H9 (cell line): ENCODE data around the gene SUGP1. TPM values are rescaled to one million over a fixed set of nuclear protein-coding genes. Genes with fewer than 3 reads are reported as not detected.

Source experiments
- DNase-seq: peaks from one replicate; pipeline ENCODE4 v3.0.0-alpha.2; 2017
- H2AFZ ChIP-seq: one replicate; pipeline ENCODE4 v1.6.1; 2013; ENCODE audit warnings: mild to moderate bottlenecking, low read length, control low read depth, moderate library complexity
- H2AK5ac ChIP-seq: 2 replicates; pipeline ENCODE4 v1.6.1; 2013; ENCODE audit warnings: low read length, control low read depth, mixed read lengths; ENCODE audit not compliant: insufficient read length
- H2BK120ac ChIP-seq: one replicate; pipeline ENCODE4 v1.6.1; 2013; ENCODE audit warnings: low read depth, mild to moderate bottlenecking, low read length, control low read depth, inconsistent platforms; ENCODE audit not compliant: poor library complexity, severe bottlenecking
- H2BK12ac ChIP-seq: 2 replicates; pipeline ENCODE4 v1.6.1; 2013; ENCODE audit warnings: low read length, control low read depth, mixed read lengths, low read depth; ENCODE audit not compliant: insufficient read length
- H2BK15ac ChIP-seq: 2 replicates; pipeline ENCODE4 v1.6.1; 2013; ENCODE audit warnings: low read depth, low read length, control low read depth
- H2BK20ac ChIP-seq: one replicate; pipeline ENCODE4 v1.6.1; 2013; ENCODE audit warnings: low read depth, mild to moderate bottlenecking, low read length, control low read depth, inconsistent platforms; ENCODE audit not compliant: poor library complexity, severe bottlenecking
- H2BK5ac ChIP-seq: 2 replicates; pipeline ENCODE4 v1.6.1; 2013; ENCODE audit warnings: low read length, control low read depth, mixed read lengths; ENCODE audit not compliant: insufficient read length
- H3K14ac ChIP-seq: 2 replicates; pipeline ENCODE4 v1.6.1; 2013; ENCODE audit warnings: low read length, control low read depth; ENCODE audit not compliant: insufficient read depth
- H3K18ac ChIP-seq: 2 replicates; pipeline ENCODE4 v1.6.1; 2013; ENCODE audit warnings: low read depth, mild to moderate bottlenecking, mixed read lengths, low read length, control low read depth; ENCODE audit not compliant: insufficient read length
- H3K23ac ChIP-seq: 2 replicates; pipeline ENCODE4 v1.6.1; 2013; ENCODE audit warnings: low read length, control low read depth, mixed read lengths, low read depth; ENCODE audit not compliant: insufficient read length
- H3K23me2 ChIP-seq: 2 replicates; pipeline ENCODE4 v1.6.1; 2013; ENCODE audit warnings: low read depth, mild to moderate bottlenecking, mixed read lengths, low read length, control low read depth; ENCODE audit not compliant: insufficient read length, poor library complexity, severe bottlenecking
- H3K27ac ChIP-seq: 2 replicates; pipeline ENCODE4 v1.5.1; 2013; ENCODE audit warnings: low read length, control low read depth, mixed read lengths, low read depth; ENCODE audit not compliant: insufficient read length
- H3K27me3 ChIP-seq: 2 replicates; pipeline ENCODE4 v1.6.1; 2013; ENCODE audit warnings: low read length, control low read depth, inconsistent platforms; ENCODE audit not compliant: insufficient read depth
- H3K4ac ChIP-seq: 2 replicates; pipeline ENCODE4 v1.6.1; 2013; ENCODE audit warnings: low read depth, mild to moderate bottlenecking, control low read depth, inconsistent platforms, low read length, moderate library complexity
- H3K4me1 ChIP-seq: 2 replicates; pipeline ENCODE4 v1.6.1; 2013; ENCODE audit warnings: low read length, control low read depth, inconsistent platforms; ENCODE audit not compliant: insufficient read depth
- H3K4me2 ChIP-seq: 2 replicates; pipeline ENCODE4 v1.6.1; 2013; ENCODE audit warnings: low read length, control low read depth, mixed read lengths; ENCODE audit not compliant: insufficient read length, insufficient read depth
- H3K56ac ChIP-seq: 2 replicates; pipeline ENCODE4 v1.6.1; 2013; ENCODE audit warnings: low read depth, mild to moderate bottlenecking, mixed read lengths, low read length, control low read depth; ENCODE audit not compliant: insufficient read length
- H3K79me1 ChIP-seq: 2 replicates; pipeline ENCODE4 v1.6.1; 2013; ENCODE audit warnings: low read depth, mild to moderate bottlenecking, moderate library complexity, low read length, control low read depth, inconsistent platforms; ENCODE audit not compliant: insufficient read depth, poor library complexity, severe bottlenecking
- H3K79me2 ChIP-seq: 2 replicates; pipeline ENCODE4 v1.6.1; 2013; ENCODE audit warnings: low read length, control low read depth, inconsistent platforms; ENCODE audit not compliant: insufficient read depth
- H3K9ac ChIP-seq: 2 replicates; pipeline ENCODE4 v1.6.1; 2013; ENCODE audit warnings: low read length, control low read depth, mixed read lengths; ENCODE audit not compliant: insufficient read length; ENCODE audit errors: extremely low read depth
- H3K9me3 ChIP-seq: one replicate; pipeline ENCODE4 v1.6.1; 2013; ENCODE audit warnings: low read depth, low read length, inconsistent platforms; ENCODE audit not compliant: control insufficient read depth
- H3T11ph ChIP-seq: one replicate; pipeline ENCODE4 v1.6.1; 2013; ENCODE audit warnings: mild to moderate bottlenecking, low read length, control low read depth, inconsistent platforms
- H4K20me1 ChIP-seq: one replicate; pipeline ENCODE4 v1.6.1; 2013; ENCODE audit not compliant: control insufficient read depth, insufficient read length, insufficient read depth
- H4K5ac ChIP-seq: 2 replicates; pipeline ENCODE4 v1.6.1; 2013; ENCODE audit warnings: low read depth, mild to moderate bottlenecking, mixed read lengths, low read length, control low read depth; ENCODE audit not compliant: insufficient read length
- H4K8ac ChIP-seq: replicated peaks from 2 replicates; pipeline ENCODE4 v1.6.1; 2013; ENCODE audit warnings: low read length, control low read depth, mixed read lengths, low read depth; ENCODE audit not compliant: insufficient read length
- H4K91ac ChIP-seq: 2 replicates; pipeline ENCODE4 v1.6.1; 2013; ENCODE audit warnings: low read depth, mild to moderate bottlenecking, moderate library complexity, mixed read lengths, low read length, control low read depth; ENCODE audit not compliant: insufficient read length
- H3K27ac Mint-ChIP-seq, 3 experiments: 2 replicates in 2 of 3; 3 replicates in 1 of 3; pipeline ENCODE4 v1.8.0; 2020 to 2021; ENCODE audit warnings: mixed read lengths in 3 of 3, mild to moderate bottlenecking in 1 of 3, moderate library complexity in 1 of 3
- H3K27me3 Mint-ChIP-seq: 2 replicates; pipeline ENCODE4 v1.8.0; 2021; ENCODE audit warnings: low read depth, mild to moderate bottlenecking, moderate library complexity, mixed read lengths
- H3K36me3 Mint-ChIP-seq, 3 experiments: 2 replicates in 2 of 3; 3 replicates in 1 of 3; pipeline ENCODE4 v1.8.0; 2020 to 2021; ENCODE audit warnings: low read depth in 3 of 3, mixed read lengths in 3 of 3; ENCODE audit not compliant: insufficient read depth in 1 of 3
- H3K4me1 Mint-ChIP-seq, 2 experiments: 2 replicates each; pipeline ENCODE4 v1.8.0; 2020; ENCODE audit warnings: mixed read lengths in 2 of 2
- H3K4me3 Mint-ChIP-seq, 2 experiments: 2 replicates in 1 of 2; 3 replicates in 1 of 2; pipeline ENCODE4 v1.8.0; 2020 to 2021; ENCODE audit warnings: mild to moderate bottlenecking in 2 of 2, mixed read lengths in 2 of 2, moderate library complexity in 1 of 2
- H3K9me3 Mint-ChIP-seq, 2 experiments: 2 replicates in 1 of 2; 3 replicates in 1 of 2; pipeline ENCODE4 v1.8.0; 2020; ENCODE audit warnings: mild to moderate bottlenecking in 2 of 2, mixed read lengths in 2 of 2, moderate library complexity in 1 of 2
- WGBS: extraction: QIAGEN DNeasy Blood & Tissue Kit; methylation state at CpG from one replicate; pipeline ENCODE4 v1.1.7; 2013; ENCODE audit warnings: missing lambda C conversion rate, low lambda C conversion rate, mixed read lengths; ENCODE audit not compliant: insufficient read length; ENCODE audit errors: extremely low coverage; 5-methylcytosine and 5-hydroxymethylcytosine counted together
- total RNA-seq: library from RNA; stranded (reverse); gene quantifications from 2 replicates; pipeline ENCODE4 v1.2.1, GENCODE V29; 2021
- TF ChIP-seq, protein P1 (sequence below): fragments of 200-600 bp; sonication (generic); conservative IDR thresholded peaks from 3 replicates; pipeline ENCODE4 v1.8.0; 2021; ENCODE audit warnings: antibody characterized with exemption, mild to moderate bottlenecking

Gene SUGP1
- total RNA-seq, 1 experiment from 2014 or later, result 103 TPM

DNA sequence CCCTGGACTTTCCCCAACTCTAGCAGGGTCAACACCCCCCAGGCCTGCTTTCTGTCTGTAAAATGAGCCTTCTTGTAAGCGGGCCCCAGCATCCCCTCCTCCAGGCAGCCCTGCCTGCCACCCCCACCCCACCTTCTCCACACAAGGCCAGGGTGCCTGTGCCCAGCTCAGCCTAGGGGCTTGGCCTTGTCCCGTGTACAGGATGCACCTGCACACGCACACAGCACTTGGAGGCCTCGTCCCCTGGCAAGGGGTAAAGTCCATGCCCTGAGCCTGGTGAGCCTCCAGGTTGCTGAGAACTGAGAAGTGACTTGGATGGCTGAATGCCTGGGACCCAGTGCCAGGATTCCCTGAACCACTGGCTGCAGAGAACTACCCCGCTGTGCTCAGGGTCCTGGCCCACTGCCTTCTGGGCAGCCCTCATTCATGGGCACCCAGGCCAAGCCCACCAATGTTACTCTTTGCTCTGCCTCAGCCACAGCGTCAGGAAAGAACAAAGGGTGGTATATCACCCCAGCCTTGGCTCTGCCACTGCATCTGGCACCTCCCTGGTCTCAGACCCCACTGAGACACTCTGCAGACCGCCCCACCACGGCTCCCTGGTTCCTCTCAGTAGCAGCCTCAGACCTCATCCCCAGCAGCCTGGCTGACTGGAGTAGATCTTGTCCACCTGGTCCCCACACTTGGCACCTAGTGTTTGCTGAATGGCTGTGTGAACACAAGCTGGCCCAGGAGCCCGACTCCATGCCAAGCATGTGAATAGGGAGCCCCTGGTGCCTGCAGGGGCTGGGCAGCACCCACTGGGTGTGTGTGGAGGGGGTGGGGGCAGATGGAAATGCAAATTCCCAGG lies 45.4 kb downstream of the SUGP1 start:
- H3K23ac ChIP-seq, result no peak overlapping the region
- no peak overlapping the region for H2BK20ac ChIP-seq
- no peaks in the 10 kb centered on the region for H3K9me3 ChIP-seq
- Mint-ChIP-seq H3K4me3 (no peak overlapping the region), H3K4me1 (peaks cover 10 to 16% of the 10 kb centered on the region in 2 experiments), H3K9me3 (no peaks in the 10 kb centered on the region), H3K36me3 (peaks cover 4 to 29% (median 20%) of the 10 kb centered on the region in 3 experiments; a peak in 6 of 7 replicates), H3K27me3 (peaks cover 23% of the 10 kb centered on the region), H3K27ac (no peak overlapping the region; a peak in 2 of 7 replicates)
- no peak overlapping the region for H2BK120ac ChIP-seq
- no peak overlapping the region for H4K91ac ChIP-seq
- H2BK15ac ChIP-seq, result no peak overlapping the region
- H3K23me2 ChIP-seq, result peaks cover 7% of the 10 kb centered on the region
- no peak overlapping the region for H3K4ac ChIP-seq
- H3K56ac ChIP-seq, result no peak overlapping the region
- H3K9ac ChIP-seq, result no peak overlapping the region
- H3K27me3 ChIP-seq, result no peaks in the 10 kb centered on the region
- no peak overlapping the region for H3K4me2 ChIP-seq
- no peak overlapping the region for H3K18ac ChIP-seq
- H3T11ph ChIP-seq, result no peak overlapping the region
- H2AFZ ChIP-seq, result no peak overlapping the region
- H3K4me1 ChIP-seq, result no peaks in the 10 kb centered on the region; the same call in 1 of the 2 replicates
- H4K20me1 ChIP-seq, result no peaks in the 10 kb centered on the region
- no peak overlapping the region for H2BK5ac ChIP-seq
- WGBS, result no CpG with 5 or more reads among the region's 9 CpGs
- DNase-seq, result no peak
- H4K5ac ChIP-seq, result no peak overlapping the region
- TF ChIP-seq, protein P1, sequence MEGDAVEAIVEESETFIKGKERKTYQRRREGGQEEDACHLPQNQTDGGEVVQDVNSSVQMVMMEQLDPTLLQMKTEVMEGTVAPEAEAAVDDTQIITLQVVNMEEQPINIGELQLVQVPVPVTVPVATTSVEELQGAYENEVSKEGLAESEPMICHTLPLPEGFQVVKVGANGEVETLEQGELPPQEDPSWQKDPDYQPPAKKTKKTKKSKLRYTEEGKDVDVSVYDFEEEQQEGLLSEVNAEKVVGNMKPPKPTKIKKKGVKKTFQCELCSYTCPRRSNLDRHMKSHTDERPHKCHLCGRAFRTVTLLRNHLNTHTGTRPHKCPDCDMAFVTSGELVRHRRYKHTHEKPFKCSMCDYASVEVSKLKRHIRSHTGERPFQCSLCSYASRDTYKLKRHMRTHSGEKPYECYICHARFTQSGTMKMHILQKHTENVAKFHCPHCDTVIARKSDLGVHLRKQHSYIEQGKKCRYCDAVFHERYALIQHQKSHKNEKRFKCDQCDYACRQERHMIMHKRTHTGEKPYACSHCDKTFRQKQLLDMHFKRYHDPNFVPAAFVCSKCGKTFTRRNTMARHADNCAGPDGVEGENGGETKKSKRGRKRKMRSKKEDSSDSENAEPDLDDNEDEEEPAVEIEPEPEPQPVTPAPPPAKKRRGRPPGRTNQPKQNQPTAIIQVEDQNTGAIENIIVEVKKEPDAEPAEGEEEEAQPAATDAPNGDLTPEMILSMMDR, result no peak
- H2AK5ac ChIP-seq, result no peak overlapping the region
- H4K8ac ChIP-seq, result no peak overlapping the region
- no peaks in the 10 kb centered on the region for H3K79me1 ChIP-seq
- no peaks in the 10 kb centered on the region for H3K79me2 ChIP-seq
- no peak overlapping the region for H3K14ac ChIP-seq
- no peak overlapping the region for H3K27ac ChIP-seq
- H2BK12ac ChIP-seq, result no peak overlapping the region
